GM12892 (cell line): Measurements from ENCODE around the gene BCL3.

ENCODE experiments used
- DNase-seq: peaks from one replicate; pipeline ENCODE4 v3.0.0; 2011; ENCODE audit not compliant: insufficient read length
- FAIRE-seq: peaks from 2 replicates; lab custom pipeline; 2011; peaks lifted over from hg19 to GRCh38; lab: Jason Lieb, UNC
- POLR2A ChIP-seq: IDR thresholded peaks from 2 replicates; pipeline ENCODE4 v1.6.1; 2011; ENCODE audit warnings: low read depth, low read length, control low read depth
- POLR2AphosphoS5 ChIP-seq: IDR thresholded peaks from 2 replicates; pipeline ENCODE4 v1.6.1; 2011; ENCODE audit warnings: low read depth, low read length, control low read depth
- TAF1 ChIP-seq: IDR thresholded peaks from 2 replicates; pipeline ENCODE4 v1.6.1; 2011; ENCODE audit warnings: low read depth, mild to moderate bottlenecking, control low read depth, low read length, borderline replicate concordance

Gene BCL3

GRCh38 chr19:44723952-44724319 is 24.6 kb upstream of the BCL3 start:
- TF ChIP-seq POLR2A, result no peak
- no peak for TF ChIP-seq TAF1
- TF ChIP-seq POLR2AphosphoS5, result no peak
- DNase-seq (peak; percentile 74), FAIRE-seq (peak; percentile 65)

DNA sequence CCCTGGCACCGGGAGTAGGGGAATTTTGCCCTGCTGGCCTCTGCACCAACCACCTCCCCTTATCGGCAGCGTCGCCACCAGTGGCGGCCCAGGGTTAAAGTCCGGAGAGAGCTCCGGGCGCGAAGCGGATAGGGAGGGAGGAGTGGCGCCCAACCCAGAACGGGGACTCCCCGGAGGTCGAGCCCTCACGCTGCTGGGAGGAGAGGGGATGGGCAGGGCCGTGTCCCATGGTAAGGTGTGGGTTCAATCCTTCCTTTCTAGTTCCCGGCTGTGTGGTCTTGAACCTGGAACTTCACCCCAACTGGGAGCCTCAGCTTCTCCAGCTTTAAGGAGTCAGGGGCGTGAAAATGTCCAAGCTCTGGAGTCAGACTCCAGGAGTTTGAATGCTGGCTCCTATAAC is 23.3 kb upstream of the BCL3 start:
- DNase-seq (no peak), FAIRE-seq (no peak)
- TF ChIP-seq TAF1 (no peak), POLR2A (no peak), POLR2AphosphoS5 (no peak)

GRCh38 chr19:44725684-44726083 is 22.8 kb upstream of the BCL3 start:
- TF ChIP-seq TAF1 (no peak), POLR2AphosphoS5 (no peak), POLR2A (no peak)
- DNase-seq, result no peak
- no peak for FAIRE-seq

GRCh38 chr19:44726465-44726864 is 22.0 kb upstream of the BCL3 start:
- TF ChIP-seq POLR2A (no peak), POLR2AphosphoS5 (no peak), TAF1 (no peak)
- DNase-seq (no peak), FAIRE-seq (no peak)

DNA sequence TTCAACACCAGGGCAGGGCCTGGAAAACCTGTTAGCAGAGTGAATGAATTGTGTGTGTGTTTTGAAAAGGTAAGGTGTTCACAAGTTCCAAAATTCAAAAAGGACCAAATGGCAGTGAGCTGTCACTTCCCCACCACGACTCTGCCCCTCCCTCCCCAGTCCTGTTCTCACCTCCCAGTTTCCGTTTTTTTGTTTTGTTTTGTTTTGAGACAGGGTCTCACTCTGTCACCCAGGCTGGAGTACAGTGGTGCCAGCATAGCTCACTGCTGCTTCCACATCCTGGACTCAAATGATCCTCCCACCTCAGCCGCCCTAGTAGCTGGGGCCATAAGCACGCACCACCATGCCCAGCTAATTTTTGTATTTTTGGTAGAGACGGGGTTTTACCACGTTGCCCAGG is 20.3 kb upstream of the BCL3 start:
- no peak for FAIRE-seq

GRCh38 chr19:44729516-44730033 is 18.9 kb upstream of the BCL3 start:
- TF ChIP-seq POLR2AphosphoS5 (no peak), TAF1 (no peak), POLR2A (no peak)
- DNase-seq (no peak), FAIRE-seq (no peak)

More for the DNA sequence above, 20.3 kb upstream of the BCL3 start:
- DNase-seq, result no peak
- TF ChIP-seq POLR2AphosphoS5, result no peak
- TF ChIP-seq TAF1, result no peak
- no peak for TF ChIP-seq POLR2A

DNA sequence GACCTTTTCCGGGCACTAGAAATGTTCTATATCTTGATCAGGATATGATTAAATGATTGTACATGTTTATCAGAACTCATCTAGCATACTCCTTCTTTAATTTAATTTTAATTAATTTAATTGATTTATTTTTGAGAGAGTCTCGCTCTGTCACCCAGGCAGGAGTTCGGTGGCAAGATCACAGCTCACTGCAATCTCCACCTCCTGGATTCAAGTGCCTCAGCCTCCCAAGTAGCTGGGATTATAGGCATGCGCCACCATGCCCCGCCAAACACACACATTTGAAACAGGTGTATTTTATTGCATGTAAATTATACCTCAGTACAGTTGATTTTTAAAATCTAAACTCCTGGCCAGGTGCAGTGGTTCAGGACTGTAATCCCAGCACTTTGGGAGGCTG is 17.4 kb upstream of the BCL3 start:
- FAIRE-seq (no peak), DNase-seq (no peak)
- TF ChIP-seq POLR2AphosphoS5 (no peak), POLR2A (no peak), TAF1 (no peak)

DNA sequence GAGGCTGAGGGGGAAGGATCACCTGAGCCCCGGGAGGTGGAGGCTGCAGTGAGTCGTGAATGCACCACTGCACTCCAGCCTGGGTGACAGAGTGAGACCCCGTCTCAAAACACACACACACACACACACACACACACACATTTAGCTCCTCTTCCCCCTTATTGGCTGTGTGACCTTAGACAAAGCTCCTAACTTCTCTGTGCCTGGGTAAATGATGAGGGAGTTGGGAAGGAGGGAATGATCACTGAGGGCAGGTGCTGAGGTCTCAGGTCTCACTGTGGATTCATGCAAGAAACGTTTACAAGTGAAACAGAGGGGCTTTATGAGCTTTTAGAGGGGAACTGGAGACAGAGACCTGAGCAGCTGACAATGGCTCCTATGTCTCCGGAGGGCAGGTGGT is 16.9 kb upstream of the BCL3 start:
- FAIRE-seq, result no peak
- TF ChIP-seq TAF1 (no peak), POLR2AphosphoS5 (no peak), POLR2A (no peak)
- no peak for DNase-seq

DNA sequence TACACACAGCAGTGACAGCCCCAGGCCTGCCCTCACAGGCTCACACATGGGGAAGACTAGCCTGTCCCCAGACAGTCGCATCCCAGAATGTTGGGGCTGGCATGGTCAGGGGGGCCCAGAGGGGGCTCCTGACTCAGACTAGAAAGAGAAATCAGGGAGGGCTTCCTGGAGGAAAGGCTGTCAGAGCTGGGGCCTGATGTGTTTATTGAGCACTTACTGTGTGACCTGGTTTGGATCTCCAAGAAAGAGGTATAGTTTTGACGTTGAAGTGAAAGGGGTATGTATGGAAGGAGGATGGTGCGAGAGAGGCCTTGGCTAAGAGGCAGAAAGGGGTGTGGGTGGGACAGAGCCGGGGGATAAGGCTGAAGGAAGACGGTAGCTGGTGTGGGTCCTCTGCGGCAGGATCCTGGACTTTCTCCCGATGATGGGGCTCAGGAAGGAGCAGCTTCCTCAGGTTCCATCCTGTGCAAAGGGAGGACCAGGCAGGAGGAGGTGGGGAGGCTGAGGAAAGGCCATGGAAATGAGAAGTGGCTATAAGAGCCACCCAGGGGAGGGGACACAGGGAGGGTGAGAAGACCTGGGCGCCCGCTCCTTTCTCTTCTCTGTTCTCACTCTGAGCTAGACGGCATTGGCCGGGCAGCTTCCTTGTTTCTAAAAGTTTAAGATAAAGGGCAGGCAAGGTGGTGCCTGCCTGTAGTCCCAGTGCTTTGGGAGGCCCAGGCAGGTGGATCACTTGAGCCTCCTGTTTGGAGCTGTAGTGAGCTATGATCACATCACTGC is 16.1 kb upstream of the BCL3 start:
- no peak for FAIRE-seq
- DNase-seq, result no peak
- TF ChIP-seq POLR2A (no peak), POLR2AphosphoS5 (no peak), TAF1 (no peak)

DNA sequence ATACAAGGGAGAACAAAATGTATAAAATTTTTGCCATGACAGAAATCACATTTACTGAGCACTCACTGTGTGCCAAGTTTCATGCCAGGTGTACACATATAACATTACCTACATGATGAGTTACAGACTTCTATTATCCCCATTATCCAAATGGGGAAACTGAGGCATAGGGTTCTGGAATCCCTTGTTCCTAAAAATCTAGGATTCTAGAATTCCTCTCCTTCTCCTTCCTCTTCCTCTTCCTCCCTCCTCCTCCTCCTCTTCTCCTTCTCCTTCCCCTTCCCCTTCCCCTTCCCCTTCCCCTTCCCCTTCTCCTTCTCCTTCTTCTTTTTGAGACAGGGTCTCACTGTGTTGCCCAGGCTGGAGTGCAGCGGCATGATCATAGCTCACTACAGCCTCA is 14.2 kb upstream of the BCL3 start:
- no peak for DNase-seq
- TF ChIP-seq POLR2A (no peak), TAF1 (no peak), POLR2AphosphoS5 (no peak)
- no peak for FAIRE-seq

- no peak for TF ChIP-seq TAF1
- no peak for TF ChIP-seq POLR2AphosphoS5
- no peak for TF ChIP-seq POLR2A
- DNase-seq, result no peak
- FAIRE-seq, result no peak
These were observed 13.5 kb upstream of the BCL3 start for GRCh38 chr19:44735011-44735410.
